Right atrium auricular region (tissue), 2 donors: Measurements from ENCODE around the gene ORMDL1. TPM values are rescaled to one million over a fixed set of nuclear protein-coding genes. Genes with fewer than 3 reads are reported as not detected.

ENCODE experiments used
- DNase-seq: peaks from one replicate; pipeline ENCODE4 v3.0.0-alpha.2; 2019; ENCODE audit warnings: low spot score
- H3K27ac ChIP-seq, 2 donors: fragments of 200-600 bp; sonication (generic); 1 replicate in 1 of 2; 2 replicates in 1 of 2; pipeline ENCODE4 v1.5.1; 2016 to 2019
- H3K27me3 ChIP-seq, 2 donors: fragments of 200-600 bp; sonication (generic); one replicate each; pipeline versions ENCODE4 v1.5.1 to v1.6.0; 2017 to 2019
- H3K36me3 ChIP-seq: fragments of 200-600 bp; sonication (generic); one replicate; pipeline ENCODE4 v1.5.1; 2016
- H3K4me1 ChIP-seq, 2 donors: fragments of 200-600 bp; sonication (generic); one replicate each; pipeline versions ENCODE4 v1.5.1 to v1.6.0; 2017 to 2019
- H3K4me3 ChIP-seq, 2 donors: fragments of 200-600 bp; sonication (generic); 1 replicate in 1 of 2; 2 replicates in 1 of 2; pipeline ENCODE4 v1.5.1; 2017 to 2019; ENCODE audit warnings: mild to moderate bottlenecking in 1 of 2, moderate library complexity in 1 of 2
- H3K9me3 ChIP-seq, 2 donors: fragments of 200-600 bp; sonication (generic); one replicate each; pipeline ENCODE4 v1.5.1; 2019
- total RNA-seq, 2 donors: library from RNA; depleted of rRNA; stranded (reverse); fragments of >200 nt; gene quantifications; one replicate each; pipeline ENCODE4 v1.1.0, GENCODE V29; 2016
- TF ChIP-seq, protein P1 (sequence below), 2 donors: fragments of 200-600 bp; sonication (generic); IDR thresholded peaks; one replicate each; pipeline ENCODE4 v1.5.1; 2019; ENCODE audit warnings: antibody characterized with exemption in 2 of 2

The ORMDL1 gene
- total RNA-seq, 2 donors from 2014 or later: 27.3 to 33.3 TPM

DNA sequence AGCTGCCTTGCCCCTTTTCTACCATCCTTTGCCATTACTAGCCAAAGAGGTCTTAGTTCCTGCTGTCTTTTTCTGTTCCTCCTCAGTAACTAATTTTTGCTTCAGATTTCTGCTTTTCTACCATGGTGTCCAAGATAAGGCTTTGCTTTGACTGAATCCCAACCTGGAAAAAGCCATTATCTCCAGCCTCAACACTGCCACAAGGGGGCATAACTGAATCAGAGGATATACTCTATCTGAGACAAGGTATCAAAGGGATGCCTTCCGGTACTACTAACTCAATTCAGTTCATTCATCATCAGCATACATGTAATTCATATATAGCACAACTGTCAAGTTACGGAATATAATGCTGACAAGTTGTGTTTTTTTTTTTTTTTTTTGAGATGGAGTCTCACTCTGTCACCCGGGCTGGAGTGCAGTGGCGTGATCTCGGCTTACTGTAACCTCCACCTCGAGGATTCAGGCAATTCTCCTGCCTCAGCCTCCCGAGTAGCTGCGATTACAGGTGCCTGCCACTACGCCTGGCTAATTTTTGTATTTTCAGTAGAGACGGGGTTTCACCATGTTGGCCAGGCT lies 33.0 kb downstream of the ORMDL1 start:
- Histone ChIP-seq H3K4me1 (no peaks in the 10 kb centered on the region), H3K4me3 (no peak overlapping the region), H3K27ac (no peak overlapping the region), H3K9me3 (no peaks in the 10 kb centered on the region), H3K36me3 (peaks cover 44% of the 10 kb centered on the region), H3K27me3 (no peaks in the 10 kb centered on the region)
- no peak for DNase-seq
- TF ChIP-seq, protein P1, sequence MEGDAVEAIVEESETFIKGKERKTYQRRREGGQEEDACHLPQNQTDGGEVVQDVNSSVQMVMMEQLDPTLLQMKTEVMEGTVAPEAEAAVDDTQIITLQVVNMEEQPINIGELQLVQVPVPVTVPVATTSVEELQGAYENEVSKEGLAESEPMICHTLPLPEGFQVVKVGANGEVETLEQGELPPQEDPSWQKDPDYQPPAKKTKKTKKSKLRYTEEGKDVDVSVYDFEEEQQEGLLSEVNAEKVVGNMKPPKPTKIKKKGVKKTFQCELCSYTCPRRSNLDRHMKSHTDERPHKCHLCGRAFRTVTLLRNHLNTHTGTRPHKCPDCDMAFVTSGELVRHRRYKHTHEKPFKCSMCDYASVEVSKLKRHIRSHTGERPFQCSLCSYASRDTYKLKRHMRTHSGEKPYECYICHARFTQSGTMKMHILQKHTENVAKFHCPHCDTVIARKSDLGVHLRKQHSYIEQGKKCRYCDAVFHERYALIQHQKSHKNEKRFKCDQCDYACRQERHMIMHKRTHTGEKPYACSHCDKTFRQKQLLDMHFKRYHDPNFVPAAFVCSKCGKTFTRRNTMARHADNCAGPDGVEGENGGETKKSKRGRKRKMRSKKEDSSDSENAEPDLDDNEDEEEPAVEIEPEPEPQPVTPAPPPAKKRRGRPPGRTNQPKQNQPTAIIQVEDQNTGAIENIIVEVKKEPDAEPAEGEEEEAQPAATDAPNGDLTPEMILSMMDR (IDR thresholded peaks at IDR 0.05): peak in 1 of 2 donors; percentile 58

- TF ChIP-seq, protein P1 (IDR thresholded peaks at IDR 0.05): no peak
Measured at GRCh38 chr2:189729430-189729829, 54.7 kb downstream of the ORMDL1 start.

GRCh38 chr2:189726849-189727248 lies 57.3 kb downstream of the ORMDL1 start:
- no peak for DNase-seq
- no peaks in the 10 kb centered on the region for H3K4me1 ChIP-seq

More at GRCh38 chr2:189729430-189729829, 54.7 kb downstream of the ORMDL1 start:
- H3K4me1 ChIP-seq: no peaks in the 10 kb centered on the region
- H3K27me3 ChIP-seq: no peaks in the 10 kb centered on the region
- no peaks in the 10 kb centered on the region for H3K36me3 ChIP-seq
- no peak overlapping the region for H3K27ac ChIP-seq
- H3K4me3 ChIP-seq: no peak overlapping the region
- no peaks in the 10 kb centered on the region for H3K9me3 ChIP-seq
- DNase-seq: no peak

DNA sequence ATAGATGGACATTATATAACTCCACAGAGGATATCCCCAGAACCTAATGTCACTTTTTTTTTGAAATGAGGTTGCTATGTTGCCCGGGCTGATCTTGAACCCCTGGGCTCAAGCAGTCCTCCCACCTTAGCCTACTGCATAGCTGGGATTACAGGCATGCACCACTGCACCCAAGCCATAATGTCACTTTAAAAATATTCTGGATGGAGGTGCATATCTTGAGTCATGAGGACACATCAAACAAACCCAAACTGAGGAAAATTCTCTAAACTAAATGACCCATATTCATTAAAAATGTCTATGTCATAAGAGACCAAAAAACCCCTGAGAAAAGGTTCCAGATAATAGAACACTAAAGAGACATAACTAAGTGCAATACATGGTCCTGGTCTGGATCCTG lies 57.9 kb downstream of the ORMDL1 start:
- H3K4me1 ChIP-seq: no peaks in the 10 kb centered on the region
- H3K4me3 ChIP-seq: no peak overlapping the region
- TF ChIP-seq, protein P1 (IDR thresholded peaks at IDR 0.05): no peak
- H3K9me3 ChIP-seq: no peaks in the 10 kb centered on the region
- H3K27me3 ChIP-seq: no peaks in the 10 kb centered on the region
- no peak for DNase-seq
- no peaks in the 10 kb centered on the region for H3K36me3 ChIP-seq
- H3K27ac ChIP-seq: no peak overlapping the region

More at GRCh38 chr2:189726849-189727248, 57.3 kb downstream of the ORMDL1 start:
- Histone ChIP-seq H3K9me3 (no peaks in the 10 kb centered on the region), H3K36me3 (no peaks in the 10 kb centered on the region), H3K4me3 (no peak overlapping the region), H3K27ac (no peak overlapping the region), H3K27me3 (no peaks in the 10 kb centered on the region)
- TF ChIP-seq, protein P1 (IDR thresholded peaks at IDR 0.05): no peak

GRCh38 chr2:189723192-189723591 lies 60.9 kb downstream of the ORMDL1 start:
- H3K27me3 ChIP-seq: no peaks in the 10 kb centered on the region
- TF ChIP-seq, protein P1 (IDR thresholded peaks at IDR 0.05): no peak
- no peaks in the 10 kb centered on the region for H3K9me3 ChIP-seq
- H3K4me3 ChIP-seq: no peak overlapping the region
- no peaks in the 10 kb centered on the region for H3K4me1 ChIP-seq
- H3K36me3 ChIP-seq: no peaks in the 10 kb centered on the region
- H3K27ac ChIP-seq: no peak overlapping the region
- no peak for DNase-seq

Other genes starting within 250 kb of the ORMDL1 start
- 100 to 1,000 TPM in 1 of 2 donors, 10 to 100 TPM in 1; 57.7 to 132 TPM for gene SLC40A1, start 203.6 kb downstream of the ORMDL1 start, total RNA-seq
- gene ASNSD1, start 122.9 kb downstream of the ORMDL1 start, total RNA-seq: 10 to 100 TPM; 36.7 to 38.8 TPM
- gene ANKAR, start 109.7 kb downstream of the ORMDL1 start, total RNA-seq: 1 to 10 TPM; 4.9 to 5.1 TPM
- 1 to 10 TPM; 5.3 to 8.1 TPM for gene OSGEPL1, start 21.5 kb downstream of the ORMDL1 start, total RNA-seq
- gene PMS1, start 111 bp upstream of the ORMDL1 start, total RNA-seq: 1 to 10 TPM; 7.9 to 9.0 TPM